NCI-H2196 treated with DMSO at 0.1 percent for 48 hours (cell line): ENCODE results near the gene CTNNA1.

Experiments used
- DNase-seq: peaks from one replicate; lab custom pipeline; 2025; ENCODE audit not compliant: unreplicated experiment; lab: John Stamatoyannopoulos, UW

CTNNA1 gene

GRCh38 chr5:138981586-138981985 lies 228.4 kb downstream of the CTNNA1 start:
- DNase-seq: no peak

- DNase-seq: no peak
These were observed 230.8 kb downstream of the CTNNA1 start for GRCh38 chr5:138983984-138984383.
